ENCODE data around the gene NUP210L. TPM values are rescaled to one million over a fixed set of nuclear protein-coding genes. Genes with fewer than 3 reads are reported as not detected.

Gene NUP210L
- total and polyA plus RNA-seq, 2 experiments from 2014 or later = 0.10 TPM; not detected in 1

DNA sequence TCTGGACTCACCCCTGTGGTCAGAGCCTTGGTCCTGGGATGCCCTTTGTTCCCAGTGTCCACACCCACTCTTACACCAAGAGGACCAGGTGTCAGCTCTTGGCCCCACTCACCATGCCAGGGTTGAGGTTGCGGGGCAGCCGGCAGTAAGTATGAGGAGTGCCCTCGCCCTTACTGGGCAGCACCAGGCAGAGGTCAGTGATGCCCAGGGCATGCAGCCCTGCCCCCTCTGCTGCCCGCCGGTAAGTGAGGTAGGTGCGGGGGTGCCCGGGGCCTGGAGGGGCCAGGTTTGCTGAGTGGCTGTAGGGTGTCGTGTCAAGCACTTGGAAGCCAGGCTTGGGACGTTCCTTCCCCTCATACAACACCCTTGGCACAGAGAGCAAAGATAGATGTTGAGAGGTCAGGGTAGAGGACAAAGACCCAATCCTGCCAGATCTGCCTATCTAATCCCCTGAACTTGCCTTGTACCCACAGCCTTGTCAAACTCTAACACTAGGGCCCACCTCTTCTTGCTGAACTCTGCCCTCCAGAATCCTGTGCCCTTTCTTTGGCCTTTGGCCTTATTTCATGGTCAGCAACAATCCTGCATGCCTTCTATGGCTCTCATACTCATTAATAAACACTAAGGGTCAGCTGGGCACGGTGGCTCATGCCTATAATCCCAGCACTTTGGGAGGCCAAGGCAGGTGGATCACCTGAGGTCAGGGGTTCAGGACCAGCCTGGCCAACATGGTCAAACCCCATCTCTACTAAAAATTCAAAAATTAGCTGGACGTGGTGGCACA is 211.9 kb downstream of the NUP210L start:
- Histone ChIP-seq H3K9me2 (ENCODE audit: insufficient read depth) (no peaks in the 10 kb centered on the region), H3K4me1 (ENCODE audit: insufficient read depth) (peaks cover 10% of the 10 kb centered on the region; the same call in 1 of the 2 replicates), H3K79me2 (replicated peaks; ENCODE audit: insufficient read depth) (peaks cover 16% of the 10 kb centered on the region), H3F3A (replicated peaks; ENCODE audit: low read depth) (peaks cover 5% of the 10 kb centered on the region; the same call in 1 of the 2 replicates), H4K20me1 (replicated peaks; ENCODE audit: insufficient read depth) (no peaks in the 10 kb centered on the region), H3K4me3 (no peak overlapping the region), H3K36me3 (ENCODE audit: insufficient read depth) (peaks cover under 1% of the 10 kb centered on the region), H3K27me3 (ENCODE audit: insufficient read depth) (no peaks in the 10 kb centered on the region), H3K27ac (ENCODE audit: low read depth) (no peak overlapping the region), H3K4me2 (no peak overlapping the region), H2AFZ (no peak overlapping the region)
- peaks cover 18% of the 10 kb centered on the region for H3K4me1 Mint-ChIP-seq
- DNase-seq (ENCODE audit: low spot score) = no peak
- peaks cover 46% of the 10 kb centered on the region for H3K36me3 Mint-ChIP-seq (ENCODE audit: low read depth)
- no peak overlapping the region for H3K27ac Mint-ChIP-seq
- TF ChIP-seq, protein P1, sequence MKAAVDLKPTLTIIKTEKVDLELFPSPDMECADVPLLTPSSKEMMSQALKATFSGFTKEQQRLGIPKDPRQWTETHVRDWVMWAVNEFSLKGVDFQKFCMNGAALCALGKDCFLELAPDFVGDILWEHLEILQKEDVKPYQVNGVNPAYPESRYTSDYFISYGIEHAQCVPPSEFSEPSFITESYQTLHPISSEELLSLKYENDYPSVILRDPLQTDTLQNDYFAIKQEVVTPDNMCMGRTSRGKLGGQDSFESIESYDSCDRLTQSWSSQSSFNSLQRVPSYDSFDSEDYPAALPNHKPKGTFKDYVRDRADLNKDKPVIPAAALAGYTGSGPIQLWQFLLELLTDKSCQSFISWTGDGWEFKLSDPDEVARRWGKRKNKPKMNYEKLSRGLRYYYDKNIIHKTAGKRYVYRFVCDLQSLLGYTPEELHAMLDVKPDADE (IDR thresholded peaks at IDR 0.05) = no peak
- TF ChIP-seq, protein P2, sequence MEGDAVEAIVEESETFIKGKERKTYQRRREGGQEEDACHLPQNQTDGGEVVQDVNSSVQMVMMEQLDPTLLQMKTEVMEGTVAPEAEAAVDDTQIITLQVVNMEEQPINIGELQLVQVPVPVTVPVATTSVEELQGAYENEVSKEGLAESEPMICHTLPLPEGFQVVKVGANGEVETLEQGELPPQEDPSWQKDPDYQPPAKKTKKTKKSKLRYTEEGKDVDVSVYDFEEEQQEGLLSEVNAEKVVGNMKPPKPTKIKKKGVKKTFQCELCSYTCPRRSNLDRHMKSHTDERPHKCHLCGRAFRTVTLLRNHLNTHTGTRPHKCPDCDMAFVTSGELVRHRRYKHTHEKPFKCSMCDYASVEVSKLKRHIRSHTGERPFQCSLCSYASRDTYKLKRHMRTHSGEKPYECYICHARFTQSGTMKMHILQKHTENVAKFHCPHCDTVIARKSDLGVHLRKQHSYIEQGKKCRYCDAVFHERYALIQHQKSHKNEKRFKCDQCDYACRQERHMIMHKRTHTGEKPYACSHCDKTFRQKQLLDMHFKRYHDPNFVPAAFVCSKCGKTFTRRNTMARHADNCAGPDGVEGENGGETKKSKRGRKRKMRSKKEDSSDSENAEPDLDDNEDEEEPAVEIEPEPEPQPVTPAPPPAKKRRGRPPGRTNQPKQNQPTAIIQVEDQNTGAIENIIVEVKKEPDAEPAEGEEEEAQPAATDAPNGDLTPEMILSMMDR (conservative IDR thresholded peaks at IDR 0.05; ENCODE audit: low read depth in 2 of 2) = no peak
- no peak for TF ChIP-seq NANOG (IDR thresholded peaks at IDR 0.05; ENCODE audit: borderline replicate concordance)
- no peak for TF ChIP-seq ZNF114 (CRISPR knock-in tag; IDR thresholded peaks at IDR 0.05)
- TF ChIP-seq EZH2phosphoT487 (IDR thresholded peaks at IDR 0.05; ENCODE audit: unreplicated experiment) = no peak
- ATAC-seq = no peak
- no peaks in the 10 kb centered on the region; the same call in 2 of the 3 replicates for H3K9me3 Mint-ChIP-seq
- H3K4me3 Mint-ChIP-seq = no peak overlapping the region; the same call in 2 of the 3 replicates
- H3K27me3 Mint-ChIP-seq (ENCODE audit: insufficient read depth, low read depth, poor library complexity) = peaks cover 22% of the 10 kb centered on the region

MicroRNAs encoded within 50 kb of the gene (microRNA counts, 767-probe panel; counts per million panel counts)
- not detected for microRNA hsa-miR-190b

Small RNA genes within 50 kb of the gene (microRNA-seq; reads per million reads assigned to microRNA genes)
- gene MIR190B (1.8 reads per million), gene MIR5698 (not detected), gene MIR6737 (not detected)

Small RNA genes within 50 kb of the gene (small RNA-seq; reads per million reads assigned to genes)
- gene MIR190B (ENCODE audit: low replicate concordance) (0.07 reads per million), gene MIR5698 (ENCODE audit: low replicate concordance) (not detected), gene MIR6737 (ENCODE audit: low replicate concordance) (0.07 reads per million), gene RNU6-179P (ENCODE audit: low replicate concordance) (not detected)

Other genes starting within 250 kb of the NUP210L start
- 17.3 and 17.8 TPM in 2 replicates for gene GATAD2B, start 232.1 kb downstream of the NUP210L start, total RNA-seq (2014; rRNA removed; shearing (Covaris generic))
- 4.4 and 5.2 TPM in 2 replicates for gene GATAD2B, start 232.1 kb downstream of the NUP210L start, polyA plus RNA-seq (2016; fragmentation: Nextera tagmentation; extraction: Ambion mirVana)
- 33.3 and 57.0 TPM in 2 replicates for gene DENND4B, start 208.4 kb downstream of the NUP210L start, total RNA-seq (2014; rRNA removed; shearing (Covaris generic))
- 24.9 and 29.4 TPM in 2 replicates for gene DENND4B, start 208.4 kb downstream of the NUP210L start, polyA plus RNA-seq (2016; fragmentation: Nextera tagmentation; extraction: Ambion mirVana)
- 7.4 and 10.6 TPM in 2 replicates for gene CRTC2, start 196.5 kb downstream of the NUP210L start, total RNA-seq (2014; rRNA removed; shearing (Covaris generic))
- 18.3 and 20.7 TPM in 2 replicates for gene CRTC2, start 196.5 kb downstream of the NUP210L start, polyA plus RNA-seq (2016; fragmentation: Nextera tagmentation; extraction: Ambion mirVana)
- gene SLC39A1, start 191.5 kb downstream of the NUP210L start, total RNA-seq (2014; rRNA removed; shearing (Covaris generic)) = 218 and 220 TPM in 2 replicates
- gene SLC39A1, start 191.5 kb downstream of the NUP210L start, polyA plus RNA-seq (2016; fragmentation: Nextera tagmentation; extraction: Ambion mirVana) = 87.3 and 91.3 TPM in 2 replicates
- gene CREB3L4, start 187.2 kb downstream of the NUP210L start, total RNA-seq (2014; rRNA removed; shearing (Covaris generic)) = 21.3 and 26.8 TPM in 2 replicates
- 16.7 and 19.3 TPM in 2 replicates for gene CREB3L4, start 187.2 kb downstream of the NUP210L start, polyA plus RNA-seq (2016; fragmentation: Nextera tagmentation; extraction: Ambion mirVana)
- gene JTB, start 177.4 kb downstream of the NUP210L start, total RNA-seq (2014; rRNA removed; shearing (Covaris generic)) = 179 and 208 TPM in 2 replicates
- gene JTB, start 177.4 kb downstream of the NUP210L start, polyA plus RNA-seq (2016; fragmentation: Nextera tagmentation; extraction: Ambion mirVana) = 139 and 140 TPM in 2 replicates
- 38.0 and 38.6 TPM in 2 replicates for gene RAB13, start 168.7 kb downstream of the NUP210L start, total RNA-seq (2014; rRNA removed; shearing (Covaris generic))
- 171 and 177 TPM in 2 replicates for gene RAB13, start 168.7 kb downstream of the NUP210L start, polyA plus RNA-seq (2016; fragmentation: Nextera tagmentation; extraction: Ambion mirVana)
- gene RPS27, start 164.3 kb downstream of the NUP210L start, total RNA-seq (2014; rRNA removed; shearing (Covaris generic)) = 1,080 and 1,371 TPM in 2 replicates
- 3,355 and 3,425 TPM in 2 replicates for gene RPS27, start 164.3 kb downstream of the NUP210L start, polyA plus RNA-seq (2016; fragmentation: Nextera tagmentation; extraction: Ambion mirVana)
- 685 and 747 TPM in 2 replicates for gene TPM3, start 37.0 kb upstream of the NUP210L start, total RNA-seq (2014; rRNA removed; shearing (Covaris generic))
- 502 and 544 TPM in 2 replicates for gene TPM3, start 37.0 kb upstream of the NUP210L start, polyA plus RNA-seq (2016; fragmentation: Nextera tagmentation; extraction: Ambion mirVana)
- not detected in 2 replicates for gene CFAP141, start 51.3 kb upstream of the NUP210L start, total RNA-seq (2014; rRNA removed; shearing (Covaris generic))
- gene CFAP141, start 51.3 kb upstream of the NUP210L start, polyA plus RNA-seq (2016; fragmentation: Nextera tagmentation; extraction: Ambion mirVana) = not detected in 2 replicates
- gene UBAP2L, start 65.9 kb upstream of the NUP210L start, total RNA-seq (2014; rRNA removed; shearing (Covaris generic)) = 157 and 164 TPM in 2 replicates
- gene UBAP2L, start 65.9 kb upstream of the NUP210L start, polyA plus RNA-seq (2016; fragmentation: Nextera tagmentation; extraction: Ambion mirVana) = 94.9 and 98.5 TPM in 2 replicates
- gene HAX1, start 117.6 kb upstream of the NUP210L start, total RNA-seq (2014; rRNA removed; shearing (Covaris generic)) = 72.0 and 73.2 TPM in 2 replicates
- 92.0 and 92.5 TPM in 2 replicates for gene HAX1, start 117.6 kb upstream of the NUP210L start, polyA plus RNA-seq (2016; fragmentation: Nextera tagmentation; extraction: Ambion mirVana)
- not detected in 2 replicates for gene AQP10, start 166.0 kb upstream of the NUP210L start, total RNA-seq (2014; rRNA removed; shearing (Covaris generic))
- gene AQP10, start 166.0 kb upstream of the NUP210L start, polyA plus RNA-seq (2016; fragmentation: Nextera tagmentation; extraction: Ambion mirVana) = not detected in 2 replicates
- gene ATP8B2, start 170.5 kb upstream of the NUP210L start, total RNA-seq (2014; rRNA removed; shearing (Covaris generic)) = 92.9 and 112 TPM in 2 replicates
- gene ATP8B2, start 170.5 kb upstream of the NUP210L start, polyA plus RNA-seq (2016; fragmentation: Nextera tagmentation; extraction: Ambion mirVana) = 8.8 and 11.0 TPM in 2 replicates